ENCODE data around the gene OAS3.
"Not testable (repeated sequence)": the region's sequence is repeated elsewhere in the genome, so short reads cannot be mapped to it uniquely, and the experiment has no call there.

Gene OAS3, protein sequence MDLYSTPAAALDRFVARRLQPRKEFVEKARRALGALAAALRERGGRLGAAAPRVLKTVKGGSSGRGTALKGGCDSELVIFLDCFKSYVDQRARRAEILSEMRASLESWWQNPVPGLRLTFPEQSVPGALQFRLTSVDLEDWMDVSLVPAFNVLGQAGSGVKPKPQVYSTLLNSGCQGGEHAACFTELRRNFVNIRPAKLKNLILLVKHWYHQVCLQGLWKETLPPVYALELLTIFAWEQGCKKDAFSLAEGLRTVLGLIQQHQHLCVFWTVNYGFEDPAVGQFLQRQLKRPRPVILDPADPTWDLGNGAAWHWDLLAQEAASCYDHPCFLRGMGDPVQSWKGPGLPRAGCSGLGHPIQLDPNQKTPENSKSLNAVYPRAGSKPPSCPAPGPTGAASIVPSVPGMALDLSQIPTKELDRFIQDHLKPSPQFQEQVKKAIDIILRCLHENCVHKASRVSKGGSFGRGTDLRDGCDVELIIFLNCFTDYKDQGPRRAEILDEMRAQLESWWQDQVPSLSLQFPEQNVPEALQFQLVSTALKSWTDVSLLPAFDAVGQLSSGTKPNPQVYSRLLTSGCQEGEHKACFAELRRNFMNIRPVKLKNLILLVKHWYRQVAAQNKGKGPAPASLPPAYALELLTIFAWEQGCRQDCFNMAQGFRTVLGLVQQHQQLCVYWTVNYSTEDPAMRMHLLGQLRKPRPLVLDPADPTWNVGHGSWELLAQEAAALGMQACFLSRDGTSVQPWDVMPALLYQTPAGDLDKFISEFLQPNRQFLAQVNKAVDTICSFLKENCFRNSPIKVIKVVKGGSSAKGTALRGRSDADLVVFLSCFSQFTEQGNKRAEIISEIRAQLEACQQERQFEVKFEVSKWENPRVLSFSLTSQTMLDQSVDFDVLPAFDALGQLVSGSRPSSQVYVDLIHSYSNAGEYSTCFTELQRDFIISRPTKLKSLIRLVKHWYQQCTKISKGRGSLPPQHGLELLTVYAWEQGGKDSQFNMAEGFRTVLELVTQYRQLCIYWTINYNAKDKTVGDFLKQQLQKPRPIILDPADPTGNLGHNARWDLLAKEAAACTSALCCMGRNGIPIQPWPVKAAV

GRCh38 chr12:112937741-112938719 is at the start of gene OAS3:
Gene OAS3 (plus strand): TSS chr12:112938474. CDS start chr12:112938531, 57 bp downstream.
- peak; percentile 49 for DNase-seq

DNA sequence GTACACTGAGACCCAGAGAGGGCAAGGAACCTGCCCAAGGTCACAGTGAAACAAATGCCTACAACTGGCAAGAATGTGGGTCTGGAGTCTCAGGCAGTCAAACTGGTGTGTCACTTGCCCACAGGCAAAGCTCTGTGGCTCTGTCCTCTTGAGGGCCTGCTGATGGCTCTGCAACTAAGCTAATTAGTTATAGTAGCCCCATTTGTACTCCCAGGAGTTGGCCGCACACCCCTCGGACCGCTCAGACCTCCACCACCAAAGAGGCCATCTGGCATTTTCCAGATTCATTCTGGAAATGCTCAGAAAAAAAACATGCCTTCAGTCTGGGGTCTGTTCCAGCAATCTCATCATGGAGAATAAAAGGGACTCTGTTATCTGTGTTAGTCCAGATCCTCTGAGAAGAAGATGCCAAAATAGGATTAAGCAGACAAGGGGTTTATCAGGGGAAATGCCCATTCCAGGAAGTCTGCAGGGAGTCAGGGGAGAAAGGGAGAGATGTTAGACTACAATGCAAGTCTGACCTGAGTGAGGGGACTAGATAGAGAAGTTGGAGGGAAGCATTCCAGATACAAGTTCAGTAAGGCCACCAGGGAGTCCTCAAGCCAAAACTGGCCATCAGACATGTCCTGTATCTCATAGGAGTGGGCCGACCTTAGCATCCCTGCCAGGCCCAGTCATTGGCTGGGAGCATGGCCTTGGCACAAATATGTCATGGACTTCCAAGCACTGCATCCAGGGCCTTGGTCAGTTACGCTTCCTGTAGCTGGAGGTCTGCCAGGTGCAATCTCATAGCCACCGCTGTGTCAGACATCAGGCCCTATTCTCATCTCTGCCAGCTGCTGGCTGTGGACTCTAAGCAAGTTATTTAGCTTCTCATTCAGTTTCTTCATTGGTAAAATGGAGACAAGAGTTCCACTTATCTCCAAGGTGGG is 46.9 kb upstream of the OAS3 start:
- no peak for DNase-seq

DNA sequence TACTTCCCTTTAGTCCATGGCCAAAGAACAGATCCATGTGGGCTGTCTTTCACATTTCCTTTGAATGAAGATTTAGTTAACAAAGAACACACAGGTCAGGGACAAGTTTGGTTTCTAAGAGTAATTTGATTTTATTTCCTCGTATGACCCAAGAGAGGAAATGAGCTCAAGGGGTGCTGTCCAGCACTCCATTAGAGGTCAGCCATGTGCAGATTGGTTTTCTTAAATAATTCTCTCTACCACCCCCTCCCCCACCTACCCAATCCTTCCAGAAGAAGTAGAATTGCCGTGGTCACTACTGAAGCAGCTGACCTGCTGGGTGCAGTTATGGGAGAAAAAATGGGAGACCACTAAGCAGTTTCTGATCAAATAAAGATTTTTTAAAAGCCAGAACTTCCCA is 45.4 kb upstream of the OAS3 start:
- no peak for DNase-seq

DNA sequence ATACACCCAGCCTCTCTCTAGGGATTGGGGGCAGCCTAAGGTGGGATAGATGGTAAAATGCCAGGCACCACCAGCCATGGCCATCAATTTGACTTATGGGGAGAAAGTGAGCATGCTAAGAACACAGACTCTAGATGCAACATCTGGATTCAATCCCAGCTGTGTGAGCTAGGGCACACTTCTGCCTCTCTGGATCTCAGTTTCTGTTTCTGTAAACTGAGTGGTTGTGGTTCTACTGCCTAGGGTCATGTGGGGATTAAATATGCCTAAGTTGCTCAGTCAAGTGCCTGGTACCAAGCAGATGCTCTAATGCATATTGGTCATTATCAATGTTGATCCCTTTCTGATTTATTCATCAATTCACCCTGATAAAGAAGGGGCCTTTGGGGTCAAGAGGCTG is 44.1 kb upstream of the OAS3 start:
- no peak for DNase-seq

- no peak for DNase-seq
Measured at GRCh38 chr12:112898380-112898779, 39.9 kb upstream of the OAS3 start.

- peak; percentile 34 for DNase-seq
Measured at GRCh38 chr12:112900298-112901145, 37.8 kb upstream of the OAS3 start.

GRCh38 chr12:112901271-112901670 is 37.0 kb upstream of the OAS3 start:
- DNase-seq, result no peak

DNA sequence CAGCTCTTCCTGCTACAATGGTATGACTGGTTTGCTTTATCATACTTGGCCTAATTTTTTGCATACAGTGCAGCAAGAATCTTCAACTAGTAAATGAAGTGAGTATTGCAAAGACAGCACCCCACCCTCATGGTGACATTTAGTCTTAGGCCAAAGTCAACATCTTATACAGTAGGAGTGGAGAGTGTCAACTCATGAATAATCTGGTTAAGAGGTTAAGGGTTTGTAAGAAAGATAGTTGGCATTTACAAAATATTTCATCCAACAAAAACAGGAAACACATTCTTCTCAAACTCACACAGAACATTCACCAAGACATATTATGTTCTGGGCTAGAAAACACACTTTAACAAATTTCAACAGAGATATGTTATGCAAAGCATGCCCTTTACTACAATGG is 33.7 kb upstream of the OAS3 start:
- DNase-seq, result no peak

GRCh38 chr12:112905451-112906089 is 32.7 kb upstream of the OAS3 start:
- DNase-seq, result no peak

DNA sequence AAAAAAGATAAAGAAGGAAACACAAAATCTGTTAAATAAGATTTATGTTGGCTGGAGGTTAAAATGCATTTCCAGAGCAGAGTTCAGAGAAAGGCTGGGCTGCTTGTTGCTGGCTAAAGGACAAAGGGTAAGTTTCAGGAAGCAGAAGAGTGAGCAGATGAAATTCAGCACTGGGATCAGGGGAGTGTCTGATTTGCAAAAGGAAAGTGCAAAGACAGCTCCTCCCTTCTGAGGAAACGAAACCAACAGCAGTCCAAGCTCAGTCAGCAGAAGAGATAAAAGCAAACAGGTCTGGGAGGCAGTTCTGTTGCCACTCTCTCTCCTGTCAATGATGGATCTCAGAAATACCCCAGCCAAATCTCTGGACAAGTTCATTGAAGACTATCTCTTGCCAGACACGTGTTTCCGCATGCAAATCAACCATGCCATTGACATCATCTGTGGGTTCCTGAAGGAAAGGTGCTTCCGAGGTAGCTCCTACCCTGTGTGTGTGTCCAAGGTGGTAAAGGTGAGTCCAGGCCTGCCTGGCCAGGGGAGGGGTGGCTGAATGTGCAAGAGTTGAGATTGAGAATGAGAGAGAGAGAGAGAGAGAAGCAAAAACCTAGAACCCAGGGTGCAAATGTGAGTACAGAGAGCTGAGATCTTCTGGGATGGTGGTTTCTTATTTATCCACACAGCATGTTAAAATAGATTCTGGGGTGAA is 31.4 kb upstream of the OAS3 start, which contains the start of gene OAS1:
Gene OAS1, plus strand, starts transcription at position 251 of the 703 bp plus-strand sequence. Its CDS starts 78 bp downstream, at position 329.
- peak; percentile 20 for DNase-seq

- no peak for DNase-seq
Measured at GRCh38 chr12:112907415-112908157, 30.7 kb upstream of the OAS3 start.

DNA sequence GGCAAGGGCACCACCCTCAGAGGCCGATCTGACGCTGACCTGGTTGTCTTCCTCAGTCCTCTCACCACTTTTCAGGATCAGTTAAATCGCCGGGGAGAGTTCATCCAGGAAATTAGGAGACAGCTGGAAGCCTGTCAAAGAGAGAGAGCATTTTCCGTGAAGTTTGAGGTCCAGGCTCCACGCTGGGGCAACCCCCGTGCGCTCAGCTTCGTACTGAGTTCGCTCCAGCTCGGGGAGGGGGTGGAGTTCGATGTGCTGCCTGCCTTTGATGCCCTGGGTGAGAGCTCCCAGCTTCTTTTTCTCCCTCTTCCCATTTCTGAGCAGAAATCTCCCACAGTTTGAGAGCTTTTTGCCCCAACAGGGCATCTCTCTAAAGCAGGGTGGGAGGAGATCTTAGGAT is 29.7 kb upstream of the OAS3 start:
- DNase-seq, result no peak

DNA sequence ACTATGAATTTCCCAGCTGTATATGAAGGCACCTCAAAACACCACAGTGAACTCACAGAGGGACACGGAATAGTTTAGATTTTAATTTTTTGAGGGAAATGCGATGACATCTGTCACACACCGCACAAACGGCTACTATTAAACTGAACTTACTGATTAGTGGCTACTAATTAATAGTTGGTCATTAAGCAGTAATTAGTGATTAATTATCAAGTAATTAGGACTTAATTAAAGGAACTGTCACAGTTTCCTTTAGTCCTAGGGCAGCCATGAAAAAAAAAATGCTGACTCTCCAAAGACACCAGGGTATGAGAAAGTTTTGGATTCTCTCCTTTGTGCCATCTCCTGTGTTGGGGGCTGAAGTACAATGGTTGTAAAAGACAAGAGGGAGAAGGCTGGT is 28.6 kb upstream of the OAS3 start:
- no peak for DNase-seq

DNA sequence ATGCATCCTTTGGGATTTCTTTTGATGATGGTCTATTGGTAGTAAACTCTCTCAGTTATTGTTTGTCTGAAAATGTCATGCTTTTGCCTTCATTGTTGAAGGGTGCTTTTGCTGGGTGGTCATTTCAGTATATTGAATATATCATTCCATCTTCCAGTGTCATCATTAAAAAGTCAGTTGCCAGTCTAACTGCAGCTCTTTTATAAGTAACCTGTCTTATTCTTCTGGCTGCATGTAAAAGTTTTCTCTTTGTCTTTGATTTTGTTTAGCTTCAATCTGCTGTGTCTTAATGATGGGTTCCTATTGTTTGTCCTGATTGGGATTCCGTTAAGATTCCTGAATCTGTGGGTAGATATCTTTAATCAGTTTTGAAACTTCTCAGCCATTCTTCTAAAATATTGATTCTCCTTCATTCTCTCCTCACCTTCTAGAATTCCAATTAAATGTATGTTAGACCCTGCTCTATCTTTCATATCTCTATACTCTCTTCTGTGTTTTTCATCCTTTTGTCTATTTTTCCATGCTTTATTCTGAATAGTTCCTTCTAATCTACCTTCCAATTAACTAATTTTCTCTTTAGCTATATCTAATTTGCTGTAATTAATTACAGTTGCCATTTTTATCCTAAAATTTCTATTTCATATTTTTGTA is 25.1 kb upstream of the OAS3 start:
- DNase-seq, result no peak

- not testable (repeated sequence) for DNase-seq
Measured at GRCh38 chr12:112913888-112914287, 24.4 kb upstream of the OAS3 start.

DNA sequence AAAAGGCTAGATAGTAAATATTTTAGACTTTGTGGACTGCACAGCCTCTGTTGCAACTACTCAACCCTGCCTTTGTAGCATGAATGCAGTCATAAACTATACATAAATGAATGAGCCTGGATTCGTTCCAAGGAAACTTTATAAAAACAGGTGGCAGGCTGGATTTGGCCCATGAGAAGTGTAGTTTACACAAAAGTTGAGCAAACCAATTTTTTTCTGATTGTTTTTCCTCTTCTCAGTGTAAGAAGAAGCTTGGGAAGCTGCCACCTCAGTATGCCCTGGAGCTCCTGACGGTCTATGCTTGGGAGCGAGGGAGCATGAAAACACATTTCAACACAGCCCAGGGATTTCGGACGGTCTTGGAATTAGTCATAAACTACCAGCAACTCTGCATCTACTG is 22.0 kb upstream of the OAS3 start:
- no peak for DNase-seq

DNA sequence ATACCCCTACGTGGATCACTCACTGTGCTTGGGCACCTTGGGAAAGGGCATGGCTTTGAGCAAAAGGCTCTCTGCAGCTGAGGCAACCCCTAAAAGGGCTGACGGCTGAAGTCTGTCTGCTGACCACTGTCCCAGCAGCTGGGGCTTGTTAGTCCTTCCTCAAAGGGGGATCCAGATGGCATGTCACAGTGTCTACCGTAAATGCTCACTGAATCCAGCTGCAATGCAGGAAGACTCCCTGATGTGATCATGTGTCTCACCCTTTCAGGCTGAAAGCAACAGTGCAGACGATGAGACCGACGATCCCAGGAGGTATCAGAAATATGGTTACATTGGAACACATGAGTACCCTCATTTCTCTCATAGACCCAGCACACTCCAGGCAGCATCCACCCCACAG is 19.2 kb upstream of the OAS3 start:
- no peak for DNase-seq

- DNase-seq, result no peak
Measured at GRCh38 chr12:112924986-112925385, 13.3 kb upstream of the OAS3 start.

All from activated T-cell treated with anti-CD3 and anti-CD28 coated beads for 4 hours (primary cell).